ENCODE results near the gene RPA1. TPM values are rescaled to one million over a fixed set of nuclear protein-coding genes. Genes with fewer than 3 reads are reported as not detected.
A peak's percentile ranks its signal among the peaks of the same experiment; 100 is the strongest.

RPA1 gene
- total and polyA plus RNA-seq, 7 experiments from 2014 or later = 57.8 to 264 (median 85.2) TPM

DNA sequence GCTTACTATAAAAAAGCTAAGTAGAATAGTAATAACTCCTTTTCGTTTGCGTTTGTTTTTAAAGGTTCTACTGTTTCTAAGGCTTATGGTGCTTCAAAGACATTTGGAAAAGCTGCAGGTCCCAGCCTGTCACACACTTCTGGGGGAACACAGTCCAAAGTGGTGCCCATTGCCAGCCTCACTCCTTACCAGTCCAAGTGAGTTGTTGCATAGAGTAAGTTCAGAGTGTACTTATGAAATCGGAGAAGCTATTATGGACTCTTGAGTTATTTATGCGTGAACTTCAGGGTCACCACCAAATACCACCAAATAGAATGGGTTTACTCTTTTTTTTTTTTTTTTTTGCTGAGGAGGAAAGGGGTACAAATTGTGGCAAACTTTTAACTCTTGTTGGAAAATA, 45.8 kb downstream of the RPA1 start:
- ChIA-PET POLR2A (no interaction called here), CTCF (interaction anchor here (1.0 kb wide), 1 partner anchor 12 kb away, joined by 5 read pairs; no protein-coding TSS in a partner anchor)

GRCh38 chr17:1878419-1879121, 48.8 kb downstream of the RPA1 start:
- CTCF ChIA-PET = no interaction called here
- DNase-seq = no peak

More for the DNA sequence above, 45.8 kb downstream of the RPA1 start:
- Mint-ChIP-seq H3K9me3 (peaks cover 0 to 4% (median 0%) of the 10 kb centered on the region in 11 donors), H3K36me3 (peaks cover 17 to 63% (median 38%) of the 10 kb centered on the region in 5 donors), H3K27me3 (no peaks in the 10 kb centered on the region), H3K4me1 (peaks cover 35 to 76% (median 48%) of the 10 kb centered on the region in 7 donors), H3K4me3 (no peak overlapping the region), H3K27ac (peak overlapping the region in 1 of 9 donors; percentile 98)
- no peaks in the 10 kb centered on the region for H3K9me3 ChIP-seq (ENCODE audit: control insufficient read depth in 2 of 3, low read length in 3 of 3)
- H3K27me3 ChIP-seq (ENCODE audit: control insufficient read depth in 2 of 2, insufficient read depth in 2 of 2, low read length in 2 of 2) = no peaks in the 10 kb centered on the region
- H3K36me3 ChIP-seq (ENCODE audit: control insufficient read depth in 2 of 3, insufficient read depth in 3 of 3, low read length in 3 of 3) = peaks cover 28 to 58% (median 33%) of the 10 kb centered on the region in 3 experiments
- intact Hi-C loops (cut with micrococcal nuclease) = loop anchor here in 1 of 2 donors (10.0 kb wide), 1 partner anchor 149 kb away; the partner anchor contains the start of gene RTN4RL1
- DNase-seq (no peak), ATAC-seq (no peak)
- H3K4me3 ChIP-seq (ENCODE audit: low read length) = no peak overlapping the region
- no peak overlapping the region for H3K27ac ChIP-seq (ENCODE audit: low read depth, low read length)
- H3K4me1 ChIP-seq (ENCODE audit: control insufficient read depth in 2 of 2, insufficient read depth in 2 of 2, low read length in 2 of 2) = peaks cover 29% of the 10 kb centered on the region in 2 donors

GRCh38 chr17:1880851-1881630, 51.2 kb downstream of the RPA1 start:
- H3K4me3 ChIP-seq (ENCODE audit: low read length) = no peak overlapping the region
- DNase-seq = no peak
- no peak overlapping the region for H3K27ac ChIP-seq (ENCODE audit: low read depth, low read length)
- Mint-ChIP-seq H3K4me3 (no peak overlapping the region), H3K4me1 (peaks cover 0 to 45% (median 5%) of the 10 kb centered on the region in 7 donors), H3K27me3 (no peaks in the 10 kb centered on the region), H3K27ac (peak overlapping the region in 2 of 9 donors; percentile 41 to 77), H3K36me3 (peaks cover 33 to 73% (median 52%) of the 10 kb centered on the region in 5 donors), H3K9me3 (no peaks in the 10 kb centered on the region)
- intact Hi-C loops (cut with micrococcal nuclease) = loop anchor here in 1 of 2 donors (5.0 kb wide), 1 partner anchor 161 kb away; the partner anchor contains the start of gene OVCA2
- peaks cover 45 to 92% (median 51%) of the 10 kb centered on the region in 3 experiments for H3K36me3 ChIP-seq (ENCODE audit: control insufficient read depth in 2 of 3, insufficient read depth in 3 of 3, low read length in 3 of 3)
- POLR2A ChIA-PET = no interaction called here
- CTCF ChIA-PET = interaction anchor here (1.1 to 1.6 kb wide), 2 partner anchors 143 to 165 kb away, joined by 4 to 5 read pairs; no protein-coding TSS in a partner anchor
- no peak for ATAC-seq
- no peaks in the 10 kb centered on the region for H3K9me3 ChIP-seq (ENCODE audit: control insufficient read depth in 2 of 3, low read length in 3 of 3)
- H3K4me1 ChIP-seq (ENCODE audit: control insufficient read depth in 2 of 2, insufficient read depth in 2 of 2, low read length in 2 of 2) = no peaks in the 10 kb centered on the region
- no peaks in the 10 kb centered on the region for H3K27me3 ChIP-seq (ENCODE audit: control insufficient read depth in 2 of 2, insufficient read depth in 2 of 2, low read length in 2 of 2)

More at GRCh38 chr17:1878419-1879121, 48.8 kb downstream of the RPA1 start:
- POLR2A ChIA-PET = no interaction called here
- H3K36me3 Mint-ChIP-seq = peaks cover 20 to 67% (median 35%) of the 10 kb centered on the region in 5 donors
- H3K27me3 ChIP-seq (ENCODE audit: control insufficient read depth in 2 of 2, insufficient read depth in 2 of 2, low read length in 2 of 2) = no peaks in the 10 kb centered on the region
- H3K4me1 Mint-ChIP-seq = peaks cover 9 to 65% (median 18%) of the 10 kb centered on the region in 7 donors
- intact Hi-C loops (cut with micrococcal nuclease) = loop anchor here in 1 of 2 donors (10.0 kb wide), 1 partner anchor 146 kb away; the partner anchor contains the start of gene RTN4RL1
- no peak overlapping the region for H3K4me3 Mint-ChIP-seq
- no peaks in the 10 kb centered on the region for H3K9me3 Mint-ChIP-seq
- peak overlapping the region in 3 of 9 donors; percentile 4 to 72 (median 68) for H3K27ac Mint-ChIP-seq
- H3K27me3 Mint-ChIP-seq = no peaks in the 10 kb centered on the region
- H3K36me3 ChIP-seq (ENCODE audit: control insufficient read depth in 2 of 3, insufficient read depth in 3 of 3, low read length in 3 of 3) = peaks cover 28 to 81% (median 41%) of the 10 kb centered on the region in 3 experiments
- no peaks in the 10 kb centered on the region for H3K9me3 ChIP-seq (ENCODE audit: control insufficient read depth in 2 of 3, low read length in 3 of 3)
- no peak for ATAC-seq
- no peak overlapping the region for H3K4me3 ChIP-seq (ENCODE audit: low read length)
- H3K4me1 ChIP-seq (ENCODE audit: control insufficient read depth in 2 of 2, insufficient read depth in 2 of 2, low read length in 2 of 2) = peaks cover under 1 to 2% of the 10 kb centered on the region in 2 donors
- H3K27ac ChIP-seq (ENCODE audit: low read depth, low read length) = no peak overlapping the region

- H3K27ac Mint-ChIP-seq = peak overlapping the region in 3 of 9 donors; percentile 28 to 74 (median 47)
- H3K27me3 Mint-ChIP-seq = no peaks in the 10 kb centered on the region
- peak; percentile 46 for ATAC-seq
- Histone ChIP-seq H3K27me3 (ENCODE audit: control insufficient read depth in 2 of 2, insufficient read depth in 2 of 2, low read length in 2 of 2) (no peaks in the 10 kb centered on the region), H3K9me3 (ENCODE audit: control insufficient read depth in 2 of 3, low read length in 3 of 3) (no peaks in the 10 kb centered on the region), H3K36me3 (ENCODE audit: control insufficient read depth in 2 of 3, insufficient read depth in 3 of 3, low read length in 3 of 3) (peaks cover 46 to 93% (median 47%) of the 10 kb centered on the region in 3 experiments), H3K4me3 (ENCODE audit: low read length) (no peak overlapping the region), H3K4me1 (ENCODE audit: control insufficient read depth in 2 of 2, insufficient read depth in 2 of 2, low read length in 2 of 2) (no peaks in the 10 kb centered on the region), H3K27ac (ENCODE audit: low read depth, low read length) (no peak overlapping the region)
- no peak overlapping the region for H3K4me3 Mint-ChIP-seq
- peaks cover 26 to 65% (median 41%) of the 10 kb centered on the region in 5 donors for H3K36me3 Mint-ChIP-seq
- CTCF ChIA-PET = interaction anchor here (0.7 to 1.6 kb wide), 2 partner anchors 13 to 141 kb away, joined by 3 to 4 read pairs; no protein-coding TSS in a partner anchor
- intact Hi-C loops (cut with micrococcal nuclease) = loop anchor here in 1 of 2 donors (1.0 to 5.0 kb wide), 2 partner anchors 12 to 159 kb away; partner anchors contain the start of gene OVCA2
- POLR2A ChIA-PET = interaction anchor here (1.3 kb wide), 1 partner anchor 11 kb away, joined by 3 read pairs; no protein-coding TSS in a partner anchor
- peak in 4 of 9 donors; percentile 9 to 30 (median 20) for DNase-seq
- H3K9me3 Mint-ChIP-seq = no peaks in the 10 kb centered on the region
- peaks cover 0 to 31% (median 0%) of the 10 kb centered on the region in 7 donors for H3K4me1 Mint-ChIP-seq
Measured at GRCh38 chr17:1882836-1883235, 53.0 kb downstream of the RPA1 start.

- no peak overlapping the region for H3K4me3 ChIP-seq (ENCODE audit: low read length)
- intact Hi-C loops (cut with micrococcal nuclease) = loop anchor here in 1 of 2 donors (5.0 kb wide), 1 partner anchor 159 kb away; the partner anchor contains the start of gene OVCA2
- no peaks in the 10 kb centered on the region for H3K9me3 Mint-ChIP-seq
- ATAC-seq (no peak), DNase-seq (no peak)
- no peaks in the 10 kb centered on the region for H3K27me3 ChIP-seq (ENCODE audit: control insufficient read depth in 2 of 2, insufficient read depth in 2 of 2, low read length in 2 of 2)
- POLR2A ChIA-PET = interaction anchor here (1.3 kb wide), 1 partner anchor 11 kb away, joined by 3 read pairs; no protein-coding TSS in a partner anchor
- H3K4me1 ChIP-seq (ENCODE audit: control insufficient read depth in 2 of 2, insufficient read depth in 2 of 2, low read length in 2 of 2) = no peaks in the 10 kb centered on the region
- CTCF ChIA-PET = interaction anchor here (0.7 to 1.3 kb wide), 3 partner anchors 9 to 18 kb away, joined by 3 read pairs; no protein-coding TSS in a partner anchor
- H3K4me1 Mint-ChIP-seq = peaks cover 0 to 28% (median 0%) of the 10 kb centered on the region in 7 donors
- no peak overlapping the region for H3K4me3 Mint-ChIP-seq
- no peak overlapping the region for H3K27ac Mint-ChIP-seq
- no peak overlapping the region for H3K27ac ChIP-seq (ENCODE audit: low read depth, low read length)
- H3K27me3 Mint-ChIP-seq = no peaks in the 10 kb centered on the region
- H3K36me3 Mint-ChIP-seq = peaks cover 28 to 68% (median 42%) of the 10 kb centered on the region in 5 donors
- peaks cover 45 to 93% (median 48%) of the 10 kb centered on the region in 3 experiments for H3K36me3 ChIP-seq (ENCODE audit: control insufficient read depth in 2 of 3, insufficient read depth in 3 of 3, low read length in 3 of 3)
- no peaks in the 10 kb centered on the region for H3K9me3 ChIP-seq (ENCODE audit: control insufficient read depth in 2 of 3, low read length in 3 of 3)
Measured at GRCh38 chr17:1883536-1883935, 53.7 kb downstream of the RPA1 start.

GRCh38 chr17:1888741-1889140, 58.9 kb downstream of the RPA1 start:
- ChIA-PET CTCF (interaction anchor here (1.0 kb wide), 1 partner anchor 167 kb away, joined by 3 read pairs; no protein-coding TSS in a partner anchor), POLR2A (no interaction called here)
- H3K4me3 Mint-ChIP-seq = no peak overlapping the region
- H3K9me3 Mint-ChIP-seq = no peaks in the 10 kb centered on the region
- DNase-seq (no peak), ATAC-seq (no peak)
- no peak overlapping the region for H3K4me3 ChIP-seq (ENCODE audit: low read length)
- H3K27ac Mint-ChIP-seq = no peak overlapping the region
- peaks cover 26 to 63% (median 41%) of the 10 kb centered on the region in 5 donors for H3K36me3 Mint-ChIP-seq
- H3K27me3 ChIP-seq (ENCODE audit: control insufficient read depth in 2 of 2, insufficient read depth in 2 of 2, low read length in 2 of 2) = no peaks in the 10 kb centered on the region
- no peak overlapping the region for H3K27ac ChIP-seq (ENCODE audit: low read depth, low read length)
- peaks cover 0 to 11% (median 4%) of the 10 kb centered on the region in 7 donors for H3K4me1 Mint-ChIP-seq
- no peaks in the 10 kb centered on the region for H3K27me3 Mint-ChIP-seq
- intact Hi-C loops (cut with micrococcal nuclease) = no loop called here
- peaks cover 0 to 7% of the 10 kb centered on the region in 2 donors for H3K4me1 ChIP-seq (ENCODE audit: control insufficient read depth in 2 of 2, insufficient read depth in 2 of 2, low read length in 2 of 2)
- peaks cover 29 to 93% (median 37%) of the 10 kb centered on the region in 3 experiments for H3K36me3 ChIP-seq (ENCODE audit: control insufficient read depth in 2 of 3, insufficient read depth in 3 of 3, low read length in 3 of 3)
- H3K9me3 ChIP-seq (ENCODE audit: control insufficient read depth in 2 of 3, low read length in 3 of 3) = no peaks in the 10 kb centered on the region
